ENCODE measurements around the gene CDKN1C. TPM values are rescaled to one million over a fixed set of nuclear protein-coding genes. Genes with fewer than 3 reads are reported as not detected.
A peak's percentile ranks its signal among the peaks of the same experiment; 100 is the strongest.

CDKN1C gene
- total and polyA plus RNA-seq, 2 of the 8 experiments (the other 6 are each of a cell fraction or from before 2014, with no cell fraction given), result 12.8 to 14.1 TPM

DNA sequence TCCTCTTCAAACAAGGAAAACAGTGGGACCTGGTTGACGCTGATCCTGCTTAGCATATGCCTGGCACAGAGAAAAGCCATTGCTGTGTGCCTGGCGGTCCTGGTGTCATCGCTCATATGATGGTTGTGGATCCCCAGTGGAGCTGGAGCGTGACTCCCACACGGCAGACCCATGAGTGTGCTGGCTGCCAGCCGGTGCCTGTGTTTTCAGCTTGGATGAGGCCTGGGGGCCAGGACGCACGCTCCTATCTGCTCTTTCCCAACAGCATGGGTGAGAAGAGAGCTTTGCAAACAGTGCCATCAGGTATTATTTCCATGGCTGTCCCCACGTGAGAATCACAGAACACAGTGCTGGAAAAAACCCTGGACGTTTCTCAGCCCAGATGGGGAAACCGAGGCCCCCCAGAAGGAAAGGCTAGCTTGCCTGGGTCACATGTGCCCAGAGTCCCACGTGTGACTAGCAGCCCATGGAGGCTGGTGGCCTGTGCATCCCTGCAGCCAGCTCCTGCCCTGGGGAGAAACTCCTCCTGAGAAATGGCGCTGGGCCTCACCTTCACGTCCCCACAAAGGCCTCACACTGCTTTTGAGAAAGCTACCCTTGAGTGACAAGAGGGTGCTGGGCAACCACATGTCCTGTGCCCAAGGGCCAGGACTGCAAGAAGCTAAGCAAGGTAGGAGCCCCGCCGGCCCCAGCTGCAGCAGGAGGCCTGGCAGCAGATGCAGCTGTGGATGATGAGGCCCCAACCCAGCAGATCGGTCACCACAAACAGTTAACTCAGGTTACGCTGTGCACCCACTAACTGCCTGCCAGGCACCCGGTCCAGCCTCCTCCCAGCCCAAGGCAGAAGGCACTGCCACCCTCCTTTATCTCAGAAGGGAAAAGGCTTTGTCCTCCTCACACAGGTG lies 4.2 kb downstream of the CDKN1C start:
- Histone ChIP-seq H2AFZ (ENCODE audit: low read length) (no peak overlapping the region), H3K56ac (replicated peaks; ENCODE audit: insufficient read length, low read depth, low read length) (no peak overlapping the region), H2BK12ac (ENCODE audit: low read depth, low read length) (peak overlapping the region; percentile 50; the same call in 1 of the 2 replicates), H3K27me3 (replicated peaks in 1 of 4; ENCODE audit: control insufficient read depth in 3 of 4, extremely low read depth in 1 of 4, insufficient read depth in 3 of 4, low read length in 3 of 4) (peaks cover 2 to 67% (median 49%) of the 10 kb centered on the region in 4 experiments), H3K79me1 (ENCODE audit: low read depth, low read length) (no peaks in the 10 kb centered on the region), H3K4me2 (ENCODE audit: insufficient read depth in 1 of 2, low read depth in 2 of 2, low read length in 2 of 2) (no peak overlapping the region), H3K14ac (ENCODE audit: insufficient read length) (no peak overlapping the region), H4K20me1 (replicated peaks in 1 of 2; ENCODE audit: control insufficient read depth in 1 of 2, insufficient read depth in 2 of 2, low read length in 2 of 2) (peaks cover 6 to 13% of the 10 kb centered on the region in 2 experiments), H3K4me3 (ENCODE audit: extremely low read depth in 1 of 4, insufficient read depth in 2 of 4, low read depth in 3 of 4, low read length in 4 of 4) (no peak overlapping the region), H3K4me1 (replicated peaks in 1 of 4; ENCODE audit: control insufficient read depth in 3 of 4, insufficient read depth in 4 of 4, low read length in 3 of 4) (peaks cover 0 to 17% (median 14%) of the 10 kb centered on the region in 4 experiments; a peak in 6 of 7 replicates), H3K27ac (ENCODE audit: low read depth, low read length) (no peak overlapping the region), H3K4ac (replicated peaks; ENCODE audit: insufficient read length, low read depth, low read length) (peak overlapping the region; percentile 21), H3K36me3 (ENCODE audit: control insufficient read depth in 2 of 4, insufficient read depth in 4 of 4, low read length in 3 of 4) (peaks cover 0 to 4% (median 0%) of the 10 kb centered on the region in 4 experiments; a peak in 1 of 8 replicates), H2BK120ac (replicated peaks; ENCODE audit: low read depth, low read length) (no peak overlapping the region), H4K5ac (ENCODE audit: insufficient read length, low read depth, low read length) (no peak overlapping the region), H4K91ac (replicated peaks; ENCODE audit: insufficient read length, low read length) (no peak overlapping the region), H4K8ac (ENCODE audit: extremely low read depth, insufficient read depth, low read length) (no peak overlapping the region), H3K23ac (ENCODE audit: insufficient read length) (no peak overlapping the region), H3K18ac (ENCODE audit: extremely low read depth, low read length) (no peak overlapping the region; the same call in 1 of the 2 replicates), H3K23me2 (ENCODE audit: low read depth, low read length) (peaks cover 10% of the 10 kb centered on the region; the same call in 1 of the 2 replicates), H3K9ac (replicated peaks in 1 of 4; ENCODE audit: extremely low read depth in 1 of 4, low read depth in 3 of 4, low read length in 3 of 4) (no peak overlapping the region), H3K9me3 (ENCODE audit: insufficient read depth in 2 of 2, low read depth in 1 of 2, low read length in 1 of 2) (no peaks in the 10 kb centered on the region; a peak in 1 of 4 replicates), H3K79me2 (ENCODE audit: control insufficient read depth in 1 of 2, insufficient read depth in 2 of 2, low read length in 2 of 2) (no peaks in the 10 kb centered on the region), H2BK15ac (ENCODE audit: low read length) (0 out of 2 replicates have a peak overlapping the region, but pooled peaks have one; percentile 72), H2AK5ac (ENCODE audit: low read depth, low read length) (no peak overlapping the region), H2BK5ac (ENCODE audit: low read depth, low read length) (no peak overlapping the region), H2BK20ac (ENCODE audit: low read length) (no peak overlapping the region)
- CTCF ChIA-PET (ENCODE audit: partially characterized antibody), result interaction anchor here (0.8 to 13.5 kb wide), 8 partner anchors 9 to 347 kb away, joined by 3 to 521 read pairs (median 4); no protein-coding TSS in a partner anchor
- WGBS, 2 experiments (ENCODE audit: extremely low coverage in 1 of 2, insufficient coverage in 1 of 2, insufficient read length in 1 of 2, insufficient replicate concordance in 2 of 2, low coverage in 1 of 2, low lambda C conversion rate in 2 of 2, missing lambda C conversion rate in 1 of 2), result 88% methylated on average over 19 of the region's 19 CpGs; no CpG with 5 or more reads in 1 of the 2 experiments
- DNase-seq (ENCODE audit: low read depth in 1 of 2, low spot score in 2 of 2), result no peak
- no peak for FAIRE-seq
- POLR2A ChIA-PET (ENCODE audit: partially characterized antibody), result interaction anchor here (0.9 to 1.7 kb wide), 4 partner anchors 10 to 184 kb away, joined by 3 to 5 read pairs (median 4); no protein-coding TSS in a partner anchor
- TF ChIP-seq, protein P1, sequence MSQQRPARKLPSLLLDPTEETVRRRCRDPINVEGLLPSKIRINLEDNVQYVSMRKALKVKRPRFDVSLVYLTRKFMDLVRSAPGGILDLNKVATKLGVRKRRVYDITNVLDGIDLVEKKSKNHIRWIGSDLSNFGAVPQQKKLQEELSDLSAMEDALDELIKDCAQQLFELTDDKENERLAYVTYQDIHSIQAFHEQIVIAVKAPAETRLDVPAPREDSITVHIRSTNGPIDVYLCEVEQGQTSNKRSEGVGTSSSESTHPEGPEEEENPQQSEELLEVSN (IDR thresholded peaks at IDR 0.05), result no peak
- TF ChIP-seq TEAD4 (IDR thresholded peaks at IDR 0.05; ENCODE audit: low read depth, low read length) (no peak), YY1 (IDR thresholded peaks at IDR 0.05; ENCODE audit: low read depth, low read length) (no peak), SRF (IDR thresholded peaks at IDR 0.05; ENCODE audit: low read depth, low read length) (no peak), PHF8 (conservative IDR thresholded peaks at IDR 0.05; ENCODE audit: low read depth, low read length) (no peak), ASH2L (IDR thresholded peaks at IDR 0.05; ENCODE audit: low read length) (no peak), SIN3A (conservative IDR thresholded peaks at IDR 0.05 in 1 of 2, IDR thresholded peaks at IDR 0.05 in 1 of 2; ENCODE audit: low read depth in 1 of 2, low read length in 2 of 2) (no peak), BACH1 (IDR thresholded peaks at IDR 0.05; ENCODE audit: low read length) (no peak), POLR2A (IDR thresholded peaks at IDR 0.05; ENCODE audit: control extremely low read depth in 1 of 2, low read depth in 2 of 2, low read length in 2 of 2) (no peak), JUND (IDR thresholded peaks at IDR 0.05; ENCODE audit: low read length) (no peak), EP300 (IDR thresholded peaks at IDR 0.05; ENCODE audit: borderline replicate concordance in 1 of 2, low read depth in 2 of 2, low read length in 2 of 2) (no peak)

Data from H1 (cell line).